ENCODE measurements around the gene RABGAP1L.

- TF ChIP-seq CTCF (IDR thresholded peaks at IDR 0.05) (no peak), POLR2A (IDR thresholded peaks at IDR 0.05) (no peak)
Measured at GRCh38 chr1:174153085-174153824, 6.1 kb upstream of the RABGAP1L start.

Measured in lower leg skin (tissue), 3 donors.